SK-MEL-5 (cell line): Measurements from ENCODE around the gene HSP90AA1. TPM values are rescaled to one million over a fixed set of nuclear protein-coding genes. Genes with fewer than 3 reads are reported as not detected.
"Not testable (repeated sequence)": the region's sequence is repeated elsewhere in the genome, so short reads cannot be mapped to it uniquely, and the experiment has no call there.

Experiments
- DNase-seq: peaks from one replicate; pipeline ENCODE4 v3.0.0-alpha.2; 2016; ENCODE audit warnings: low read depth, low spot score
- in situ Hi-C: cut with HindIII; loops from 2 replicates; pipeline ENCODE4 v1.10.0; 2016; ENCODE audit warnings: low sequenced_read_pairs, high pct_unique_total_duplicates, low pct_unique_long_range_greater_than_20kb
- polyA plus RNA-seq, 2 experiments: library from polyadenylated mRNA; depleted of rRNA; stranded (reverse); fragments of >200 nt; gene quantifications; 2 replicates each; pipeline ENCODE4 v1.2.3, GENCODE V29; 2015
- total RNA-seq: library from RNA; depleted of rRNA; stranded (reverse); fragments of >200 nt; shearing (Covaris generic); gene quantifications from 2 replicates; pipeline ENCODE4 v1.2.3, GENCODE V29; 2014; rRNA removed

HSP90AA1 gene
- total RNA-seq: 517 and 531 TPM in 2 replicates
- 1,130 and 1,425 TPM in 2 replicates for polyA plus RNA-seq (2015; cell fraction: cytosol; rRNA removed)
- 409 and 582 TPM in 2 replicates for polyA plus RNA-seq (2015; cell fraction: nucleus; rRNA removed)

- peak; percentile 91 for DNase-seq
- in situ Hi-C loops: no loop called here
These were observed at the start of gene HSP90AA1 for GRCh38 chr14:102086972-102087761. HSP90AA1 (minus strand) TSS chr14:102087044; CDS start chr14:102086378, 666 bp downstream.

GRCh38 chr14:102135456-102135855 is 48.6 kb upstream of the HSP90AA1 start:
- DNase-seq, in situ Hi-C loops: not testable (repeated sequence)

- in situ Hi-C loops, DNase-seq: not testable (repeated sequence)
These were observed 47.9 kb upstream of the HSP90AA1 start for GRCh38 chr14:102134719-102135118.

GRCh38 chr14:102134021-102134420 is 47.2 kb upstream of the HSP90AA1 start:
- in situ Hi-C loops, DNase-seq: not testable (repeated sequence)

- in situ Hi-C loops: no loop called here
- no peak for DNase-seq
These were observed 44.9 kb upstream of the HSP90AA1 start for GRCh38 chr14:102131741-102132140.

- in situ Hi-C loops: no loop called here
These were observed 40.1 kb upstream of the HSP90AA1 start for GRCh38 chr14:102126807-102127455.

GRCh38 chr14:102125546-102125945 is 38.7 kb upstream of the HSP90AA1 start:
- in situ Hi-C loops: no loop called here
- DNase-seq: no peak

More at GRCh38 chr14:102126807-102127455, 40.1 kb upstream of the HSP90AA1 start:
- DNase-seq: no peak

- no peak for DNase-seq
- in situ Hi-C loops: no loop called here
These were observed 37.6 kb upstream of the HSP90AA1 start for GRCh38 chr14:102124419-102124818.

GRCh38 chr14:102121567-102121966 is 34.7 kb upstream of the HSP90AA1 start:
- peak; percentile 49 for DNase-seq
- in situ Hi-C loops: no loop called here

GRCh38 chr14:102120888-102121287 is 34.0 kb upstream of the HSP90AA1 start:
- in situ Hi-C loops: no loop called here

GRCh38 chr14:102117852-102118251 is 31.0 kb upstream of the HSP90AA1 start:
- in situ Hi-C loops: no loop called here
- DNase-seq: no peak

More at GRCh38 chr14:102120888-102121287, 34.0 kb upstream of the HSP90AA1 start:
- DNase-seq: no peak

- in situ Hi-C loops: no loop called here
- no peak for DNase-seq
These were observed 29.7 kb upstream of the HSP90AA1 start for GRCh38 chr14:102116361-102117180.

- in situ Hi-C loops: no loop called here
- no peak for DNase-seq
These were observed 24.3 kb upstream of the HSP90AA1 start for GRCh38 chr14:102111101-102111500.

- in situ Hi-C loops: not testable (repeated sequence)
These were observed 22.5 kb upstream of the HSP90AA1 start for GRCh38 chr14:102109332-102109731.

GRCh38 chr14:102105369-102105768 is 18.5 kb upstream of the HSP90AA1 start:
- in situ Hi-C loops: no loop called here
- DNase-seq: no peak

More at GRCh38 chr14:102109332-102109731, 22.5 kb upstream of the HSP90AA1 start:
- DNase-seq: not testable (repeated sequence)

- in situ Hi-C loops: no loop called here
- DNase-seq: no peak
These were observed 16.3 kb upstream of the HSP90AA1 start for GRCh38 chr14:102103062-102103695.

GRCh38 chr14:102097441-102098135 is 10.7 kb upstream of the HSP90AA1 start:
- in situ Hi-C loops: loop anchor here (5.0 kb wide), 1 partner anchor 85 kb away; no protein-coding TSS in a partner anchor
- DNase-seq: no peak
